Hepatocyte (in vitro differentiated cells): ENCODE measurements around the gene EIF4EBP3.

Experiments
- CTCF ChIP-seq: fragments of 200-600 bp; sonication (generic); IDR thresholded peaks from 2 replicates; pipeline ENCODE4 v1.5.1; 2016; ENCODE audit warnings: antibody characterized with exemption, mild to moderate bottlenecking; ENCODE audit not compliant: poor library complexity
- EZH2 ChIP-seq: fragments of 200-600 bp; sonication (generic); IDR thresholded peaks from 2 replicates; pipeline ENCODE4 v1.6.1; 2016; ENCODE audit warnings: antibody characterized with exemption, mild to moderate bottlenecking, borderline replicate concordance
- EZH2phosphoT487 ChIP-seq: fragments of 200-600 bp; sonication (generic); IDR thresholded peaks from one replicate; pipeline ENCODE4 v1.6.1; 2018; ENCODE audit warnings: antibody characterized with exemption, mild to moderate bottlenecking, low read depth, moderate library complexity; ENCODE audit not compliant: unreplicated experiment, severe bottlenecking

GRCh38 chr5:140498591-140498990 lies 48.9 kb upstream of the EIF4EBP3 start:
- TF ChIP-seq CTCF = no peak
- no peak for TF ChIP-seq EZH2
- no peak for TF ChIP-seq EZH2phosphoT487
